Subcutaneous abdominal adipose tissue (tissue), 5 donors: ENCODE data around the gene COL28A1.
"Not testable (repeated sequence)": the region's sequence is repeated elsewhere in the genome, so short reads cannot be mapped to it uniquely, and the experiment has no call there.

Experiments used
- H3K27ac ChIP-seq: one replicate; pipeline ENCODE4 v1.7.0; 2013; ENCODE audit warnings: low read depth, mild to moderate bottlenecking, inconsistent platforms, low read length, moderate library complexity
- H3K27me3 ChIP-seq, 5 donors: one replicate each; pipeline ENCODE4 v1.7.0; 2013; ENCODE audit warnings: low read length in 5 of 5, inconsistent platforms in 1 of 5; ENCODE audit not compliant: control insufficient read depth in 5 of 5, insufficient read depth in 4 of 5
- H3K36me3 ChIP-seq, 5 donors: one replicate each; pipeline ENCODE4 v1.7.0; 2013; ENCODE audit warnings: low read length in 5 of 5; ENCODE audit not compliant: control insufficient read depth in 5 of 5, insufficient read depth in 5 of 5
- H3K4me1 ChIP-seq, 5 donors: one replicate each; pipeline ENCODE4 v1.7.0; 2013; ENCODE audit warnings: low read length in 5 of 5, mild to moderate bottlenecking in 3 of 5, moderate library complexity in 1 of 5; ENCODE audit not compliant: control insufficient read depth in 5 of 5, insufficient read depth in 5 of 5
- H3K4me3 ChIP-seq, 5 donors: one replicate each; pipeline ENCODE4 v1.7.0; 2013; ENCODE audit warnings: low read length in 5 of 5, low read depth in 1 of 5
- H3K9ac ChIP-seq, 5 donors: one replicate each; pipeline ENCODE4 v1.7.0; 2013; ENCODE audit warnings: low read length in 5 of 5, mild to moderate bottlenecking in 4 of 5, moderate library complexity in 3 of 5
- H3K9me3 ChIP-seq, 5 donors: one replicate each; pipeline ENCODE4 v1.7.0; 2013; ENCODE audit warnings: low read length in 5 of 5; ENCODE audit not compliant: control insufficient read depth in 5 of 5
- donor health status: healthy.
- donor health status: healthy.
- donor health status: healthy.
- donor health status: healthy.
- donor health status: healthy.

Gene COL28A1

GRCh38 chr7:7563813-7564212 lies 28.1 kb upstream of the COL28A1 start:
- no peak overlapping the region for H3K9ac ChIP-seq
- H3K4me1 ChIP-seq, result peaks cover 2 to 23% (median 16%) of the 10 kb centered on the region in 5 donors
- peaks cover 0 to 2% (median 0%) of the 10 kb centered on the region in 5 donors for H3K9me3 ChIP-seq
- no peak overlapping the region for H3K4me3 ChIP-seq
- H3K36me3 ChIP-seq, result no peaks in the 10 kb centered on the region
- no peaks in the 10 kb centered on the region for H3K27me3 ChIP-seq
- H3K27ac ChIP-seq, result no peak overlapping the region

- Histone ChIP-seq H3K4me1 (peaks cover 0 to 17% (median 11%) of the 10 kb centered on the region in 5 donors), H3K9ac (no peak overlapping the region), H3K27ac (no peak overlapping the region), H3K36me3 (no peaks in the 10 kb centered on the region), H3K27me3 (no peaks in the 10 kb centered on the region), H3K4me3 (no peak overlapping the region), H3K9me3 (peaks cover 0 to 2% (median 0%) of the 10 kb centered on the region in 5 donors)
Measured at GRCh38 chr7:7563269-7563668, 27.6 kb upstream of the COL28A1 start.

- no peak overlapping the region for H3K27ac ChIP-seq
- no peaks in the 10 kb centered on the region for H3K36me3 ChIP-seq
- H3K9ac ChIP-seq, result no peak overlapping the region
- H3K9me3 ChIP-seq, result peaks cover 0 to 2% (median 0%) of the 10 kb centered on the region in 5 donors
- no peaks in the 10 kb centered on the region for H3K27me3 ChIP-seq
- H3K4me3 ChIP-seq, result no peak overlapping the region
- peaks cover 0 to 12% (median 5%) of the 10 kb centered on the region in 5 donors for H3K4me1 ChIP-seq
Measured at GRCh38 chr7:7562736-7563135, 27.1 kb upstream of the COL28A1 start.

GRCh38 chr7:7561591-7561990 lies 25.9 kb upstream of the COL28A1 start:
- H3K27me3 ChIP-seq, H3K4me3 ChIP-seq, H3K9me3 ChIP-seq, H3K36me3 ChIP-seq, H3K27ac ChIP-seq, H3K4me1 ChIP-seq, H3K9ac ChIP-seq: not testable (repeated sequence)

GRCh38 chr7:7557252-7557651 lies 21.6 kb upstream of the COL28A1 start:
- H3K27ac ChIP-seq, result no peak overlapping the region
- H3K4me1 ChIP-seq, result no peaks in the 10 kb centered on the region
- H3K9me3 ChIP-seq, result peaks cover 0 to 2% (median 0%) of the 10 kb centered on the region in 5 donors
- no peak overlapping the region for H3K9ac ChIP-seq
- no peak overlapping the region for H3K4me3 ChIP-seq
- no peaks in the 10 kb centered on the region for H3K27me3 ChIP-seq
- no peaks in the 10 kb centered on the region for H3K36me3 ChIP-seq

GRCh38 chr7:7556852-7557251 lies 21.2 kb upstream of the COL28A1 start:
- no peak overlapping the region for H3K4me3 ChIP-seq
- H3K27ac ChIP-seq, result no peak overlapping the region
- no peak overlapping the region for H3K9ac ChIP-seq
- peaks cover 0 to 1% (median 0%) of the 10 kb centered on the region in 5 donors for H3K36me3 ChIP-seq
- no peaks in the 10 kb centered on the region for H3K4me1 ChIP-seq
- H3K27me3 ChIP-seq, result no peaks in the 10 kb centered on the region
- peaks cover 0 to 2% (median 0%) of the 10 kb centered on the region in 5 donors for H3K9me3 ChIP-seq

GRCh38 chr7:7554649-7555575 lies 19.2 kb upstream of the COL28A1 start:
- Histone ChIP-seq H3K27ac (no peak overlapping the region), H3K9me3 (peaks cover 0 to under 1% (median 0%) of the 10 kb centered on the region in 5 donors), H3K9ac (no peak overlapping the region), H3K36me3 (peaks cover 0 to 4% (median 0%) of the 10 kb centered on the region in 5 donors), H3K4me1 (no peaks in the 10 kb centered on the region), H3K27me3 (no peaks in the 10 kb centered on the region), H3K4me3 (no peak overlapping the region)

- Histone ChIP-seq H3K4me1 (no peaks in the 10 kb centered on the region), H3K27me3 (no peaks in the 10 kb centered on the region), H3K9me3 (no peaks in the 10 kb centered on the region), H3K36me3 (peaks cover 0 to 4% (median 0%) of the 10 kb centered on the region in 5 donors), H3K9ac (no peak overlapping the region), H3K27ac (no peak overlapping the region), H3K4me3 (no peak overlapping the region)
Measured at GRCh38 chr7:7554021-7554432, 18.4 kb upstream of the COL28A1 start.

- H3K36me3 ChIP-seq, result peaks cover 0 to 4% (median 0%) of the 10 kb centered on the region in 5 donors
- H3K9me3 ChIP-seq, result no peaks in the 10 kb centered on the region
- no peaks in the 10 kb centered on the region for H3K27me3 ChIP-seq
- no peaks in the 10 kb centered on the region for H3K4me1 ChIP-seq
- H3K4me3 ChIP-seq, result no peak overlapping the region
- H3K27ac ChIP-seq, result no peak overlapping the region
- H3K9ac ChIP-seq, result no peak overlapping the region
Measured at GRCh38 chr7:7553386-7553785, 17.7 kb upstream of the COL28A1 start.

- peaks cover 0 to 4% (median 0%) of the 10 kb centered on the region in 5 donors for H3K36me3 ChIP-seq
- H3K9me3 ChIP-seq, result no peaks in the 10 kb centered on the region
- no peak overlapping the region for H3K27ac ChIP-seq
- no peaks in the 10 kb centered on the region for H3K27me3 ChIP-seq
- no peaks in the 10 kb centered on the region for H3K4me1 ChIP-seq
- H3K9ac ChIP-seq, result no peak overlapping the region
- no peak overlapping the region for H3K4me3 ChIP-seq
Measured at GRCh38 chr7:7552199-7552598, 16.5 kb upstream of the COL28A1 start.
